Ishikawa (cell line): ENCODE results near the gene TMEM205.

Experiments used
- CEBPB ChIP-seq: IDR thresholded peaks from 2 replicates; pipeline ENCODE4 v1.6.1; 2012
- CREB1 ChIP-seq: IDR thresholded peaks from 2 replicates; pipeline ENCODE4 v1.6.1; 2012; ENCODE audit warnings: low read depth
- EGR1 ChIP-seq: IDR thresholded peaks from 2 replicates; pipeline ENCODE4 v1.6.1; 2012
- EP300 ChIP-seq: IDR thresholded peaks from 2 replicates; pipeline ENCODE4 v1.6.1; 2012; ENCODE audit warnings: borderline replicate concordance
- FOXM1 ChIP-seq: IDR thresholded peaks from 2 replicates; pipeline ENCODE4 v1.6.1; 2012; ENCODE audit warnings: low read depth, borderline replicate concordance
- NFIC ChIP-seq: IDR thresholded peaks from 2 replicates; pipeline ENCODE4 v1.6.1; 2012
- RAD21 ChIP-seq: IDR thresholded peaks from 2 replicates; pipeline ENCODE4 v1.6.1; 2012; ENCODE audit warnings: low read depth
- TAF1 ChIP-seq: IDR thresholded peaks from 2 replicates; pipeline ENCODE4 v1.6.1; 2012; ENCODE audit warnings: low read depth, mild to moderate bottlenecking
- TCF12 ChIP-seq: IDR thresholded peaks from 2 replicates; pipeline ENCODE4 v1.6.1; 2012; ENCODE audit warnings: low read depth
- TEAD4 ChIP-seq: IDR thresholded peaks from 2 replicates; pipeline ENCODE4 v1.6.1; 2012
- USF1 ChIP-seq: IDR thresholded peaks from 2 replicates; pipeline ENCODE4 v1.6.1; 2012
- YY1 ChIP-seq: IDR thresholded peaks from 2 replicates; pipeline ENCODE4 v1.6.1; 2012; ENCODE audit warnings: low read depth
- ZBTB7A ChIP-seq: IDR thresholded peaks from 2 replicates; pipeline ENCODE4 v1.6.1; 2012; ENCODE audit warnings: low read depth
- TF ChIP-seq, protein P1 (sequence below): IDR thresholded peaks from 2 replicates; pipeline ENCODE4 v1.6.1; 2012; ENCODE audit warnings: low read depth, mild to moderate bottlenecking
- TF ChIP-seq, protein P2 (sequence below): IDR thresholded peaks from 2 replicates; pipeline ENCODE4 v1.6.1; 2012

TMEM205 gene

DNA sequence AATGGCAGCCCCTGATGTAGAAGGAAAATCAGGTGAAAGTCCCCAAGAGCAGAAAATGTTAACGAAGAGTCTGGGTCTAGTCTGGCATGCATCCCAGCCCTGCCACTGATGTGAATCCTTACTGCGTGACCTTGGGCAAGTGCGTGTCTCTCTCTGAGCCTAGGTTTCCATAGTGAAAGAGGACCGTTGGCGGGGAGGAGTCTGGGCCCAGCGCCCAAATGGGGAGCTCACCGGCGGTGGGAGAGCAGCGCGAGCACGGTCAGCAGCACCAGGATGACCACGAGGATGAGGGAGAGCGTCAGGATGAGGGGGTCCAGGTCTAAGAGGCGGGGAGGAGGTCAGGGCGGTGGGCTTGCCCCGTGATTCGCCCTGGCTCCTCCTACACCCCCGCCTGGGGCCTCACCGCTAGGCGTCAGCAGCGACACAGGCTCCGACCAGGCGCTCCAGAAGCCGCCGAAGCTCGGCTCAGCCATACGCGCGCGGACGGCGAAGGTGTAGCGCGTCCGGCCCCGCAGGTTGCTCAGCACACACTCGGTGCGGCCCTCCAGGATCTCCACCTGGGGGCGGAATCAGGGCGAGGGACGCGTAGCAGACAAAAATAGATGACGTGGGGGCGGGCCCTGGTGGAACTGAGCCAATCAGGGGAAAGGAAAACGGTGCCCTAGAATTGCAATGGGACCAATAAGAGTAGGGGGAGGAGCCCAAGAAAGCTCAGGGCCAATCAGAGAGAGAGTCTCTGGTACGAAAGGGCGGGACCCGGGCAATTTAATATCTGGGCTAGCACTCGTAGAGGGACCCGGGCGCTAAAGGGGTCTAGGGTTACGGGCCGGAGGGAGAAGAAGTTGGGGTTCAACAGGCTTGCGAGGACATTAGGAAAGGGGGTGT, 34.8 kb upstream of the TMEM205 start:
- TF ChIP-seq CEBPB (no peak), FOXM1 (peak; percentile 15; the same call in 1 of the 2 replicates), ZBTB7A (0 out of 2 replicates have a peak, but pooled peaks have one; percentile 77), EGR1 (peak; percentile 44; the same call in 1 of the 2 replicates), YY1 (peak; percentile 60; the same call in 1 of the 2 replicates), TCF12 (peak; percentile 41; the same call in 1 of the 2 replicates), NFIC (0 out of 2 replicates have a peak, but pooled peaks have one; percentile 5), USF1 (no peak), CREB1 (peak; percentile 52; the same call in 1 of the 2 replicates), TAF1 (peak; percentile 51; the same call in 1 of the 2 replicates), RAD21 (peak; percentile 60), TEAD4 (peak; percentile 45), EP300 (no peak; the same call in 1 of the 2 replicates)
- TF ChIP-seq, protein P1, sequence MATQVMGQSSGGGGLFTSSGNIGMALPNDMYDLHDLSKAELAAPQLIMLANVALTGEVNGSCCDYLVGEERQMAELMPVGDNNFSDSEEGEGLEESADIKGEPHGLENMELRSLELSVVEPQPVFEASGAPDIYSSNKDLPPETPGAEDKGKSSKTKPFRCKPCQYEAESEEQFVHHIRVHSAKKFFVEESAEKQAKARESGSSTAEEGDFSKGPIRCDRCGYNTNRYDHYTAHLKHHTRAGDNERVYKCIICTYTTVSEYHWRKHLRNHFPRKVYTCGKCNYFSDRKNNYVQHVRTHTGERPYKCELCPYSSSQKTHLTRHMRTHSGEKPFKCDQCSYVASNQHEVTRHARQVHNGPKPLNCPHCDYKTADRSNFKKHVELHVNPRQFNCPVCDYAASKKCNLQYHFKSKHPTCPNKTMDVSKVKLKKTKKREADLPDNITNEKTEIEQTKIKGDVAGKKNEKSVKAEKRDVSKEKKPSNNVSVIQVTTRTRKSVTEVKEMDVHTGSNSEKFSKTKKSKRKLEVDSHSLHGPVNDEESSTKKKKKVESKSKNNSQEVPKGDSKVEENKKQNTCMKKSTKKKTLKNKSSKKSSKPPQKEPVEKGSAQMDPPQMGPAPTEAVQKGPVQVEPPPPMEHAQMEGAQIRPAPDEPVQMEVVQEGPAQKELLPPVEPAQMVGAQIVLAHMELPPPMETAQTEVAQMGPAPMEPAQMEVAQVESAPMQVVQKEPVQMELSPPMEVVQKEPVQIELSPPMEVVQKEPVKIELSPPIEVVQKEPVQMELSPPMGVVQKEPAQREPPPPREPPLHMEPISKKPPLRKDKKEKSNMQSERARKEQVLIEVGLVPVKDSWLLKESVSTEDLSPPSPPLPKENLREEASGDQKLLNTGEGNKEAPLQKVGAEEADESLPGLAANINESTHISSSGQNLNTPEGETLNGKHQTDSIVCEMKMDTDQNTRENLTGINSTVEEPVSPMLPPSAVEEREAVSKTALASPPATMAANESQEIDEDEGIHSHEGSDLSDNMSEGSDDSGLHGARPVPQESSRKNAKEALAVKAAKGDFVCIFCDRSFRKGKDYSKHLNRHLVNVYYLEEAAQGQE, result no peak
- TF ChIP-seq, protein P2, sequence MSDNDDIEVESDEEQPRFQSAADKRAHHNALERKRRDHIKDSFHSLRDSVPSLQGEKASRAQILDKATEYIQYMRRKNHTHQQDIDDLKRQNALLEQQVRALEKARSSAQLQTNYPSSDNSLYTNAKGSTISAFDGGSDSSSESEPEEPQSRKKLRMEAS, result peak; percentile 81

- TF ChIP-seq, protein P2, result peak; percentile 9; the same call in 1 of the 2 replicates
- TF ChIP-seq YY1, result no peak
- no peak for TF ChIP-seq RAD21
- TF ChIP-seq EGR1, result no peak
Measured at GRCh38 chr19:11379857-11380350, 33.8 kb upstream of the TMEM205 start.

GRCh38 chr19:11379269-11379845, 33.3 kb upstream of the TMEM205 start:
- TF ChIP-seq, protein P2, result 0 out of 2 replicates have a peak, but pooled peaks have one; percentile 29
- TF ChIP-seq TEAD4, result peak; percentile 54

- TF ChIP-seq CREB1 (no peak), TEAD4 (no peak), RAD21 (peak; percentile 42; the same call in 1 of the 2 replicates), CEBPB (no peak), NFIC (no peak)
Measured at GRCh38 chr19:11378319-11379189, 32.5 kb upstream of the TMEM205 start.

- TF ChIP-seq CEBPB (no peak), EGR1 (no peak), YY1 (no peak), NFIC (no peak), TEAD4 (no peak)
- TF ChIP-seq, protein P2, result no peak
Measured at GRCh38 chr19:11377756-11378155, 31.7 kb upstream of the TMEM205 start.

GRCh38 chr19:11377237-11377636, 31.2 kb upstream of the TMEM205 start:
- TF ChIP-seq, protein P1, result no peak
- peak; percentile 94 for TF ChIP-seq USF1
